ENCODE data around the gene MALRD1. TPM values are rescaled to one million over a fixed set of nuclear protein-coding genes. Genes with fewer than 3 reads are reported as not detected.

Gene MALRD1
- total RNA-seq, 1 experiment from 2014 or later: 0.86 TPM

DNA sequence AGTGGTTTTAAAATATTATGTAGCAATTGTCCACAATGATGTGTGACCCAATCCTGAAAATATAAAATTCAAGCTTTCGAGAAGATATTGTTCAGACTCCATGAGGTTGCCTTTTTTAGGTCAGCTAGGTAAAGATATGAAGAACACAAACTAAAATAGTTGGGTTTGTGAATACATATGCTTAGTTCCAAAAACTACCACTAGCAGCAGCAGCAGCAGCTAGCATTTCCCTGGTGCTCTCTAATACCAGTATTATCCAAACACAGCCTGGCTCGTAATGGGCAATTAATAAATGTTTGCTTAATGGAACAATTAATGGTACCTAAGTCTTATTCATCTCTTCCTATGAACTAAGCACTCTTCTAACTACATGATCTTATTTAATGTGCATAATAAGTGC, 362.5 kb downstream of the MALRD1 start:
- no TSS peak for BruUV-seq (replicated peaks)
- TF ChIP-seq, protein P1, sequence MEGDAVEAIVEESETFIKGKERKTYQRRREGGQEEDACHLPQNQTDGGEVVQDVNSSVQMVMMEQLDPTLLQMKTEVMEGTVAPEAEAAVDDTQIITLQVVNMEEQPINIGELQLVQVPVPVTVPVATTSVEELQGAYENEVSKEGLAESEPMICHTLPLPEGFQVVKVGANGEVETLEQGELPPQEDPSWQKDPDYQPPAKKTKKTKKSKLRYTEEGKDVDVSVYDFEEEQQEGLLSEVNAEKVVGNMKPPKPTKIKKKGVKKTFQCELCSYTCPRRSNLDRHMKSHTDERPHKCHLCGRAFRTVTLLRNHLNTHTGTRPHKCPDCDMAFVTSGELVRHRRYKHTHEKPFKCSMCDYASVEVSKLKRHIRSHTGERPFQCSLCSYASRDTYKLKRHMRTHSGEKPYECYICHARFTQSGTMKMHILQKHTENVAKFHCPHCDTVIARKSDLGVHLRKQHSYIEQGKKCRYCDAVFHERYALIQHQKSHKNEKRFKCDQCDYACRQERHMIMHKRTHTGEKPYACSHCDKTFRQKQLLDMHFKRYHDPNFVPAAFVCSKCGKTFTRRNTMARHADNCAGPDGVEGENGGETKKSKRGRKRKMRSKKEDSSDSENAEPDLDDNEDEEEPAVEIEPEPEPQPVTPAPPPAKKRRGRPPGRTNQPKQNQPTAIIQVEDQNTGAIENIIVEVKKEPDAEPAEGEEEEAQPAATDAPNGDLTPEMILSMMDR (conservative IDR thresholded peaks at IDR 0.05; ENCODE audit: low read depth, low read length): no peak
- no peak for TF ChIP-seq EZH2 (IDR thresholded peaks at IDR 0.05; ENCODE audit: borderline replicate concordance, low read depth, low read length, poor library complexity, severe bottlenecking)
- Histone ChIP-seq H3K4me1 (ENCODE audit: insufficient read depth, low read length, poor library complexity, severe bottlenecking) (no peaks in the 10 kb centered on the region), H3K9me3 (ENCODE audit: low read depth, low read length, poor library complexity, severe bottlenecking) (no peaks in the 10 kb centered on the region), H3K36me3 (ENCODE audit: insufficient read depth, low read length, poor library complexity, severe bottlenecking) (no peaks in the 10 kb centered on the region), H3K4me3 (ENCODE audit: low read depth, low read length, poor library complexity, severe bottlenecking) (no peak overlapping the region), H3K27ac (ENCODE audit: low read depth, low read length, poor library complexity, severe bottlenecking) (no peak overlapping the region), H3K27me3 (replicated peaks; ENCODE audit: insufficient read depth, low read depth, low read length, poor library complexity) (no peaks in the 10 kb centered on the region)
- ChIA-PET CTCF (no interaction called here), POLR2A (ENCODE audit: low non-redundant PET) (no interaction called here)
- intact Hi-C loops (cut with micrococcal nuclease; ENCODE audit: unreplicated experiment): loop anchor here (5.0 to 10.0 kb wide), 5 partner anchors 376 to 1444 kb away; partner anchors contain the start of gene PLXDC2
- no peak for DNase-seq (ENCODE audit: low spot score)

DNA sequence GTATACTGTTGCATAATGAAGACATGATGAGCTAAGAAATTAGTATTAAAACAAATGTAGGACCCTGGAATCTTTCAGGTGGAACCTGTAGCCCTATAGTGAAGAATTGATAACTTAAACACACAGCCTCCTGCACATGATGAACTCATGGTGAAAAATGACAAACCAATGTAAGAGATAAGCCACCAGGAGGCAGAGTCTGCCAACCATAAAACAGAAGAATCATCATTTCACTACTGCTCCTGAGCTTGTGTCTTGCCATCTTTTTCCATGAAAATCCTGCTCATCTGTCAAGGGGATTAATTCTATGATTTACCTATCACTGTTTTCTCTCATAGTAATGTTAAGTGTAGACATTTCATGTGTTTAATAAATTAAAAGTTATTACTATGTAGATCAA, 363.9 kb downstream of the MALRD1 start:
- intact Hi-C loops (cut with micrococcal nuclease; ENCODE audit: unreplicated experiment): loop anchor here (5.0 to 10.0 kb wide), 5 partner anchors 375 to 1442 kb away; partner anchors contain the start of gene PLXDC2
- Histone ChIP-seq H3K27ac (ENCODE audit: low read depth, low read length, poor library complexity, severe bottlenecking) (no peak overlapping the region), H3K27me3 (replicated peaks; ENCODE audit: insufficient read depth, low read depth, low read length, poor library complexity) (no peaks in the 10 kb centered on the region), H3K4me1 (ENCODE audit: insufficient read depth, low read length, poor library complexity, severe bottlenecking) (no peaks in the 10 kb centered on the region), H3K4me3 (ENCODE audit: low read depth, low read length, poor library complexity, severe bottlenecking) (no peak overlapping the region), H3K9me3 (ENCODE audit: low read depth, low read length, poor library complexity, severe bottlenecking) (no peaks in the 10 kb centered on the region), H3K36me3 (ENCODE audit: insufficient read depth, low read length, poor library complexity, severe bottlenecking) (no peaks in the 10 kb centered on the region)
- POLR2A ChIA-PET (ENCODE audit: low non-redundant PET): no interaction called here
- no TSS peak for BruUV-seq (replicated peaks)
- no peak for TF ChIP-seq EZH2 (IDR thresholded peaks at IDR 0.05; ENCODE audit: borderline replicate concordance, low read depth, low read length, poor library complexity, severe bottlenecking)
- TF ChIP-seq, protein P1 (conservative IDR thresholded peaks at IDR 0.05; ENCODE audit: low read depth, low read length): peak; percentile 67
- CTCF ChIA-PET: interaction anchor here (0.7 kb wide), 1 partner anchor 1442 kb away, joined by 3 read pairs; no protein-coding TSS in a partner anchor
- DNase-seq (ENCODE audit: low spot score): peak; percentile 72

DNA sequence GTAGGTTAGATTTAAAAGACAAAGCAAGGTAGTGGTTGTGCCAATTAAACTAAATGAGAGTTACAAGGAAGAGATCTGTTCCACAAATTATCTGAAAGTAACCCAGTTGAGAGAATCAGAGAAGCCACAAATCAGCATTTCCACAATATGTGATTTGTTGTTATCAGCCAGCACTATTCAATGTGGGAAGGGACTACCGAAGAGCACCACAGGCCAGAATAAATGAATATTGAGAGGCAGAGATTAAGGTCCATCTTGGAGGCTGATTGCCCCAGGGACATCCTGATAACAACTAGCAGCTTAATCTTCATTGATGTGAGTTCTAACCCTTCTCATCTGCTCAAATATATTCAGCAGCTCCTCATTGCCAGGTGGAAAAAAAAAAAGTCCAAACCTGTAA, 367.6 kb downstream of the MALRD1 start:
- no TSS peak for BruUV-seq (replicated peaks)
- no peak for DNase-seq (ENCODE audit: low spot score)
- Histone ChIP-seq H3K36me3 (ENCODE audit: insufficient read depth, low read length, poor library complexity, severe bottlenecking) (no peaks in the 10 kb centered on the region), H3K27me3 (replicated peaks; ENCODE audit: insufficient read depth, low read depth, low read length, poor library complexity) (no peaks in the 10 kb centered on the region), H3K9me3 (ENCODE audit: low read depth, low read length, poor library complexity, severe bottlenecking) (no peaks in the 10 kb centered on the region), H3K27ac (ENCODE audit: low read depth, low read length, poor library complexity, severe bottlenecking) (no peak overlapping the region), H3K4me1 (ENCODE audit: insufficient read depth, low read length, poor library complexity, severe bottlenecking) (no peaks in the 10 kb centered on the region), H3K4me3 (ENCODE audit: low read depth, low read length, poor library complexity, severe bottlenecking) (no peak overlapping the region)
- CTCF ChIA-PET: no interaction called here
- intact Hi-C loops (cut with micrococcal nuclease; ENCODE audit: unreplicated experiment): loop anchor here (10.0 kb wide), 2 partner anchors 1359 to 1439 kb away; no protein-coding TSS in a partner anchor
- POLR2A ChIA-PET (ENCODE audit: low non-redundant PET): no interaction called here
- TF ChIP-seq, protein P1 (conservative IDR thresholded peaks at IDR 0.05; ENCODE audit: low read depth, low read length): no peak
- TF ChIP-seq EZH2 (IDR thresholded peaks at IDR 0.05; ENCODE audit: borderline replicate concordance, low read depth, low read length, poor library complexity, severe bottlenecking): no peak

All from A673 (cell line).